Colon (tissue), 2 donors: ENCODE results near the gene KCNE3.
"Not testable (repeated sequence)": the region's sequence is repeated elsewhere in the genome, so short reads cannot be mapped to it uniquely, and the experiment has no call there.

Source experiments
- FAIRE-seq: peaks from 2 replicates; lab custom pipeline; 2012; peaks lifted over from hg19 to GRCh38; lab: Jason Lieb, UNC
- donor health status: control.
- donor health status: control.

KCNE3 gene

GRCh38 chr11:74443071-74443864 lies 24.1 kb downstream of the KCNE3 start:
- no peak for FAIRE-seq

DNA sequence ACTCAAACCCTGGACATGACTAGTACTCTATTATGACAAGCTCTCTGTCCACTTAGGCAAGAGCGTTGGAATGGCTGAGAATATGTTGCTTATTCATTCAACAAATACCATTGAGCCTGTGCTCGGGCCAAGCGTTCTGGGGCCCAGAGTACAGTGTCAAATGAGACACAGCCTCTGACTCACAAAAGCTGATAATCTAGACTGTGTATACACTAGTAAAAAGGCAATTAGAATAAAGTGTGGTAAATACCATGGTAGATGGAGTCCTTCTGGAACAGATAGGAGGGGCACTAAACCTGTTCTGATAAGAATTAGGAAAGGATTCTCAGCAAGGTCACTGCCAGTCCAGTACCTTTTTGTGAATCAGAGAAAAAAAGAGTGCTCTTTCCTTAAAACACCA lies 24.7 kb downstream of the KCNE3 start:
- FAIRE-seq = no peak

DNA sequence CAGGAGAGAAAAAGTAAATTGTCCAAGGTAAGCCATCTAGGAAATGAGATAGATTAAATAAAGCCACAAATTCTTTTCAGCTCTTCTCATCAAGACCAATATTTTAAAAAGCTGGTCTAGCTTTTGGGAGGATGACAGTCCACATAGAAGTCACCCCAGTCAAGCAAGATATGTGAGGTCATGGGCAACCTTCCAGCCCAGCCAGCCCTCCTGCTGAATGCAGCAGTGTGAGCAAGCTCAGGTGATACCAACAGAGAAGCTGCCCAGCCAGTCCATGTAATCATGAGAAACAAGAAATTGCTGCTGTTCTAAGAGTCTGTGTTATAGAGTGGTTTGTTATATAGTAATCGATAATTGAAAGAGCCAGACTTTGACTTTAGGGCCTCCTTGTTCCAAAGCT lies 28.7 kb downstream of the KCNE3 start:
- no peak for FAIRE-seq

- FAIRE-seq = no peak
Measured at GRCh38 chr11:74437441-74438042, 29.8 kb downstream of the KCNE3 start.

DNA sequence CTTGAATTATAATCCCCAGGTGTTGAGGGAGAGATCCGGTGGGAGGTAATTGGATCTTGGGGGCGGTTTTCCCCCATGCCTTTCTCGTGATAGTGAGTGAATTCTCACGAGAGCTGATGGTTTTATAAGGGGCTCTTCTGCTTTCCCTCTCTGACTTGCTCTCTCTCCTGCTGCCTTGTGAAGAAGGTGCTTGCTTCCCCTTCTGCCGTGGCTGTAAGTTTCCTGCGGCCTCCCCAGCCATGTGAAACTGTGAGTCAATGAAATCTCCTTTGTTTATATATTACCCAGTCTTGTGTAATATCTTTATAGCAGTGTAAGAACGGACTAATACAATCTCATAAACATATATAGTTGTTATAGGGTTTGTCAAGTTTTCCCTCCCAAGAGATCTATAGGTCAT lies 32.8 kb downstream of the KCNE3 start:
- FAIRE-seq = no peak

DNA sequence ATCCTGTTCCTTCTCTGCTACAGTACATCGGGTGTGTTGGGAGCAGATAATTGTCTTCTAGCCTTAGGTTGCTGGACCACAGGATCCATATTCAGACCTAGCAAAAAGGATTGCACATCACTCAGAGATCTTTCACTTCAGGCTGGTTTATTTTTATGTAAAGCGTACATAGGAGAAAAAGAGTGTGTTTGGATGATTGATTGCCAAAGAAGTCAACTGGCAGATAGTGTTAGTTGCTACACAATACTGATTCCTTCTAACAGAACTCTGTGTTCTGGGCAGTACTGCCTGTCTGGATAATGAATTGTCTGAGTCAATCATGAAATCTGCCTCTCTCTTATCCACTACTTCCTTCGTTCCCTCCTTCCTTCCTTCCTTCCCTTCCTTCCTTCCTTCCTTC lies 38.1 kb downstream of the KCNE3 start:
- FAIRE-seq = no peak

DNA sequence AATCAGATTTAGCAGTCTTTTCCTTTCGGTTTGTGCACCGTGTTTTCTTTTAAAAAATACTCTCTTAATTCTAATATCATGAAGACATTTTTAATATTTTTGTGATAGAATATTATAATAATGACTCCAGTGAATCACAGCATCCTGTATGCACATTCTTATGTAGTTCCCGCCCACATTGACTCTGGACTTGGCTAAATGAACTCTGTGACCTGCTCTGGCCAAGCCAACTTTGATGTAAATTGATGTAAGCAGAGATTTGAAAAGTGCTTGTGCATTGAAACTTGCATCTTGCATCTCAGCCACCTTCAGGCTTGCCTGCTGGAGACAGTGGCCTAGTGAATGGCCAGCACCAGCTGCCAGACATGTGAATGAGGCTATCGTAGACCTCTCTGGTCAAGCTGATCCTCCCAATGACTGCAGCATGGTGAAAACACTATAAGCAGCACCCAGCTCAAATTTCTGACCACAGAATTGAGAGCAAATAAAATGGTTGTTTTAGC lies 39.9 kb downstream of the KCNE3 start:
- FAIRE-seq = no peak

GRCh38 chr11:74425100-74425499 lies 42.2 kb downstream of the KCNE3 start:
- no peak for FAIRE-seq

DNA sequence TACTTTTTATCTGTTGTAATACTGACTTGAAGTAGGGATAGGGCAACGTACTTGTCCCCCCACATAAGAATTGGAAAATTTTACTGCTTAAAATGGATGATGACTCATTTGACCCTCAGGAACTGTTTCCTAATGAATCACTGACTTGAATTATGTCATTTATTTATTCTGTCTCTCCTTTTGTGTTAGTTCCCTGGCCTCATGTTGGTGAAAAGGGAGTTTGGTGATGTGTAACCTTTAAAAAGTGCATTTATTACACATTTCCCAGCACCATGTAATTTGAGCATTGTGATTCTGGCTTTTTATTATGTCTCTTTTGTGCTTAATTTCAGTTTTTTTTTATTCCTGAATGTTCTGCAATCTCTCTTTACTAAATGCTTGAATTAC lies 48.8 kb downstream of the KCNE3 start:
- FAIRE-seq = no peak

DNA sequence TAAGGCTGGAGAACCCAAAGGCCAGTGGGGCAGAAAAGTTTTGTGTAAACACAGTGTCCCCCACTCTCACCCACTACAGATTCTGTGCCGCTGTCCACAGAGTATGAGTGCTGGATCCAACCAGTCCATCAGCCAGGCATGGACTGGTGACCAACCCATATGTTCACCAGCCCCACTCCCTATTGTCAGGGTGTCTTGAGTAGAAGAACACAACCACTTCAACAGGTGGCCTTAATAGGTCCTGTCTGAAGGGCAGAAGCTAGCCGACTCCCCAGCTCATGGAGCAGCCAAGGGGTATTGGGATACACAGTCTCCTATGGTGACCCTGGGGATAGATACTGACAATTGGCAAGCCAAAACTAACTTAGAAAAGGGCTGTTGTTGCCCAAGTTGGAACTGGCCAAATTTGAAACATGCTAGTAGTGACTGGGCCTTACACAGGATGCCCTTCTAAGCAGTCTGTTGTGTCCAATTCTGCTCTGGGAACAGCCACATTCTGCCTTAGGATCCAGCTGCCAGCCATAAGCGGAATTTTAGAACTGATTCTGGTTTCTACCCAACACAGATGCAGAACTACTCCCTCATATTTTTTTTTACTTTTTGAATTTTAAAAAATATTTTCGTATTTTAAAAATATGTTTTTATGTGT lies 49.4 kb downstream of the KCNE3 start:
- FAIRE-seq = no peak

- FAIRE-seq = no peak
Measured at GRCh38 chr11:74417379-74417804, 50.0 kb downstream of the KCNE3 start.

DNA sequence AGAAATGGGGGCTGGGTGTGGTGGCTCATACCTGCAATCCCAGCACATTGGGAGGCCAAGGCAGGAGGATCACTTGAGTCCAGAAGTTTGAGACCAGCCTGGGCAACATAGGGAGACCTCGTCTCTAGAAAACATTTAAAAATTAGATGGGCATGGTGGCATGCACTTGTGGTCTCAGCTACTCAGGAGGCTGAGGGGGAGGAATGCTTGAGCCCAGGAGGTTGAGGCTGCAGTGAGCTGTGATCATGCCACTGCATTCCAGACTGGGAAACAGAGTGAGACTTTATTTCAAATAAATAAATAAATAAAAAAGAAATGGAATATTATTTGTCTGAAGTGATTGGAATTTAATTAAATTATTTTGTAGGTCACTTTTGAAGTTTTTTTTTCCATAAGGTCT lies 50.4 kb downstream of the KCNE3 start:
- FAIRE-seq = not testable (repeated sequence)

GRCh38 chr11:74412733-74413359 lies 54.5 kb downstream of the KCNE3 start:
- no peak for FAIRE-seq

- FAIRE-seq = no peak
Measured at GRCh38 chr11:74412321-74412720, 55.0 kb downstream of the KCNE3 start.

- no peak for FAIRE-seq
Measured at GRCh38 chr11:74409633-74410032, 57.7 kb downstream of the KCNE3 start.
